PC-3 (cell line): Measurements from ENCODE around the gene VPS41. TPM values are rescaled to one million over a fixed set of nuclear protein-coding genes. Genes with fewer than 3 reads are reported as not detected.

Source experiments
- ATAC-seq: fragments of 200-7000 bp; cut with Tn5 transposase; 2 replicates; pipeline ENCODE4 v1.9.1; 2020; ENCODE audit warnings: mild to moderate bottlenecking, moderate library complexity
- BruUV-seq: library from RNA; stranded (reverse); fragments of 400-500 nt; replicated peaks from 2 replicates; lab custom pipeline; 2021; lab: Mats Ljungman, UMichigan
- CTCF ChIA-PET: fragments of 300-600 bp; sonication (Branson Sonifier 250); formaldehyde crosslinking; loops from one replicate; lab custom pipeline; 2022; ENCODE audit warnings: antibody characterized with exemption; lab: Charles Lee
- POLR2A ChIA-PET: fragments of 300-600 bp; sonication (Branson Sonifier 250); formaldehyde crosslinking; loops from one replicate; lab custom pipeline; 2022; ENCODE audit warnings: antibody characterized with exemption; ENCODE audit not compliant: unreplicated experiment; lab: Charles Lee
- DNase-seq: peaks from one replicate; pipeline ENCODE4 v3.0.0-alpha.2; 2015
- H2AFZ ChIP-seq: fragments of 300-600 bp; sonication (generic); 2 replicates; pipeline ENCODE4 v1.6.0; 2016; ENCODE audit warnings: antibody characterized with exemption, low read length
- H3F3A ChIP-seq: fragments of 300-600 bp; sonication (generic); one replicate; pipeline ENCODE4 v1.6.0; 2017; ENCODE audit warnings: antibody characterized with exemption, low read length, control low read depth, mild to moderate bottlenecking; ENCODE audit not compliant: unreplicated experiment
- H3K27ac ChIP-seq: fragments of 300-600 bp; sonication (generic); 2 replicates; pipeline ENCODE4 v1.5.1; 2016; ENCODE audit warnings: mild to moderate bottlenecking, low read length
- H3K27me3 ChIP-seq: fragments of 300-600 bp; sonication (generic); 2 replicates; pipeline ENCODE4 v1.6.1; 2016; ENCODE audit warnings: low read length, mixed read lengths
- H3K36me3 ChIP-seq: fragments of 300-600 bp; sonication (generic); 2 replicates; pipeline ENCODE4 v1.6.1; 2016; ENCODE audit warnings: low read depth, mixed run types, low read length, mixed read lengths
- H3K4me1 ChIP-seq: fragments of 300-600 bp; sonication (generic); 2 replicates; pipeline ENCODE4 v1.5.1; 2016; ENCODE audit warnings: low read length; ENCODE audit not compliant: insufficient read depth
- H3K4me2 ChIP-seq: fragments of 300-600 bp; sonication (generic); 2 replicates; pipeline ENCODE4 v1.6.0; 2016; ENCODE audit warnings: low read length
- H3K4me3 ChIP-seq: fragments of 300-600 bp; sonication (generic); 2 replicates; pipeline ENCODE4 v1.5.1; 2016; ENCODE audit warnings: mild to moderate bottlenecking, low read length, mixed read lengths
- H3K79me2 ChIP-seq: fragments of 300-600 bp; sonication (generic); 2 replicates; pipeline ENCODE4 v1.6.1; 2017; ENCODE audit warnings: low read length, mixed read lengths
- H3K9ac ChIP-seq: fragments of 300-600 bp; sonication (generic); 2 replicates; pipeline ENCODE4 v1.6.0; 2016; ENCODE audit warnings: mild to moderate bottlenecking, low read length
- H3K9me2 ChIP-seq: fragments of 300-600 bp; sonication (generic); replicated peaks from 2 replicates; pipeline ENCODE4 v1.6.1; 2016; ENCODE audit warnings: mixed run types, low read length, mixed read lengths
- H3K9me3 ChIP-seq: fragments of 300-600 bp; sonication (generic); 2 replicates; pipeline ENCODE4 v1.6.1; 2016; ENCODE audit warnings: low read length, mixed read lengths
- H4K20me1 ChIP-seq: fragments of 300-600 bp; sonication (generic); 2 replicates; pipeline ENCODE4 v1.6.1; 2016; ENCODE audit warnings: low read length, mixed read lengths
- CTCF ChIP-seq: fragments of 300-600 bp; sonication (generic); conservative IDR thresholded peaks from 2 replicates; pipeline ENCODE4 v1.5.1; 2017; ENCODE audit warnings: antibody characterized with exemption, low read depth, mild to moderate bottlenecking, low read length
- EZH2 ChIP-seq: fragments of 300-600 bp; sonication (generic); IDR thresholded peaks from one replicate; pipeline ENCODE4 v1.6.1; 2017; ENCODE audit warnings: antibody characterized with exemption, mild to moderate bottlenecking, low read length; ENCODE audit not compliant: unreplicated experiment
- EZH2phosphoT487 ChIP-seq: fragments of 300-600 bp; sonication (generic); IDR thresholded peaks from 2 replicates; pipeline ENCODE4 v1.6.1; 2018; ENCODE audit warnings: mild to moderate bottlenecking, antibody characterized with exemption, low read length, borderline replicate concordance
- intact Hi-C: fragments of 100-400 bp; cut with micrococcal nuclease; formaldehyde crosslinking; loops from 2 replicates; pipeline ENCODE4 v1.9.0; 2023
- total RNA-seq: library from RNA; depleted of rRNA; stranded (reverse); fragments of >200 nt; gene quantifications from 2 replicates; pipeline ENCODE4 v1.2.3, GENCODE V29; 2014

Gene VPS41
- total RNA-seq, 1 experiment from 2014 or later = 35.2 TPM

GRCh38 chr7:38890597-38890996 lies 18.4 kb downstream of the VPS41 start:
- H4K20me1 ChIP-seq = no peaks in the 10 kb centered on the region
- H3K4me2 ChIP-seq = no peak overlapping the region
- H3K27ac ChIP-seq = no peak overlapping the region
- peaks cover 10% of the 10 kb centered on the region for H3K4me1 ChIP-seq
- no peaks in the 10 kb centered on the region for H3K79me2 ChIP-seq
- H3F3A ChIP-seq = no peaks in the 10 kb centered on the region
- ChIA-PET CTCF (no interaction called here), POLR2A (no interaction called here)
- DNase-seq (no peak), ATAC-seq (no peak)
- H3K9me2 ChIP-seq = no peaks in the 10 kb centered on the region
- H3K9ac ChIP-seq = no peak overlapping the region
- H3K4me3 ChIP-seq = no peak overlapping the region
- H3K27me3 ChIP-seq = no peaks in the 10 kb centered on the region
- TF ChIP-seq EZH2 (no peak), EZH2phosphoT487 (no peak), CTCF (no peak)
- H3K9me3 ChIP-seq = no peaks in the 10 kb centered on the region
- H3K36me3 ChIP-seq = no peaks in the 10 kb centered on the region
- BruUV-seq = no TSS peak
- intact Hi-C loops = no loop called here
- no peak overlapping the region for H2AFZ ChIP-seq

- Histone ChIP-seq H3K4me2 (no peak overlapping the region), H3K9ac (no peak overlapping the region), H3K27me3 (no peaks in the 10 kb centered on the region), H3K4me3 (no peak overlapping the region), H3K9me2 (no peaks in the 10 kb centered on the region), H4K20me1 (no peaks in the 10 kb centered on the region), H3F3A (no peaks in the 10 kb centered on the region), H2AFZ (no peak overlapping the region), H3K27ac (no peak overlapping the region), H3K79me2 (no peaks in the 10 kb centered on the region), H3K9me3 (no peaks in the 10 kb centered on the region), H3K36me3 (no peaks in the 10 kb centered on the region), H3K4me1 (peaks cover 10% of the 10 kb centered on the region)
- no peak for DNase-seq
- POLR2A ChIA-PET = no interaction called here
- intact Hi-C loops = no loop called here
- no TSS peak for BruUV-seq
- peak; percentile 35; the same call in 1 of the 2 replicates for TF ChIP-seq CTCF
- no peak for TF ChIP-seq EZH2phosphoT487
- TF ChIP-seq EZH2 = no peak
- ATAC-seq = no peak
- CTCF ChIA-PET = no interaction called here
Observed at GRCh38 chr7:38889872-38890432, 19.0 kb downstream of the VPS41 start.

- H3F3A ChIP-seq = no peaks in the 10 kb centered on the region
- ATAC-seq (no peak), DNase-seq (no peak)
- no peaks in the 10 kb centered on the region for H3K9me3 ChIP-seq
- no peaks in the 10 kb centered on the region for H3K79me2 ChIP-seq
- no peaks in the 10 kb centered on the region for H3K36me3 ChIP-seq
- no peaks in the 10 kb centered on the region for H3K9me2 ChIP-seq
- H3K4me1 ChIP-seq = peaks cover 10% of the 10 kb centered on the region
- ChIA-PET CTCF (no interaction called here), POLR2A (no interaction called here)
- no peaks in the 10 kb centered on the region for H4K20me1 ChIP-seq
- H2AFZ ChIP-seq = no peak overlapping the region
- no peak overlapping the region for H3K4me2 ChIP-seq
- BruUV-seq = no TSS peak
- H3K27me3 ChIP-seq = no peaks in the 10 kb centered on the region
- H3K9ac ChIP-seq = no peak overlapping the region
- H3K4me3 ChIP-seq = no peak overlapping the region
- H3K27ac ChIP-seq = no peak overlapping the region
- TF ChIP-seq EZH2phosphoT487 = no peak
- TF ChIP-seq EZH2 = no peak
- no peak for TF ChIP-seq CTCF
- intact Hi-C loops = no loop called here
Observed at GRCh38 chr7:38889079-38889478, 19.9 kb downstream of the VPS41 start.
